Measurements from ENCODE around the gene RMND5A.
"Not testable (repeated sequence)": the region's sequence is repeated elsewhere in the genome, so short reads cannot be mapped to it uniquely, and the experiment has no call there.

Gene RMND5A, protein sequence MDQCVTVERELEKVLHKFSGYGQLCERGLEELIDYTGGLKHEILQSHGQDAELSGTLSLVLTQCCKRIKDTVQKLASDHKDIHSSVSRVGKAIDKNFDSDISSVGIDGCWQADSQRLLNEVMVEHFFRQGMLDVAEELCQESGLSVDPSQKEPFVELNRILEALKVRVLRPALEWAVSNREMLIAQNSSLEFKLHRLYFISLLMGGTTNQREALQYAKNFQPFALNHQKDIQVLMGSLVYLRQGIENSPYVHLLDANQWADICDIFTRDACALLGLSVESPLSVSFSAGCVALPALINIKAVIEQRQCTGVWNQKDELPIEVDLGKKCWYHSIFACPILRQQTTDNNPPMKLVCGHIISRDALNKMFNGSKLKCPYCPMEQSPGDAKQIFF

GRCh38 chr2:86719637-86720539, at the start of gene RMND5A:
Gene RMND5A (plus strand): TSS chr2:86720291. CDS start chr2:86720668, 377 bp downstream.
- DNase-seq (ENCODE audit: low read depth), result peak; percentile 53

DNA sequence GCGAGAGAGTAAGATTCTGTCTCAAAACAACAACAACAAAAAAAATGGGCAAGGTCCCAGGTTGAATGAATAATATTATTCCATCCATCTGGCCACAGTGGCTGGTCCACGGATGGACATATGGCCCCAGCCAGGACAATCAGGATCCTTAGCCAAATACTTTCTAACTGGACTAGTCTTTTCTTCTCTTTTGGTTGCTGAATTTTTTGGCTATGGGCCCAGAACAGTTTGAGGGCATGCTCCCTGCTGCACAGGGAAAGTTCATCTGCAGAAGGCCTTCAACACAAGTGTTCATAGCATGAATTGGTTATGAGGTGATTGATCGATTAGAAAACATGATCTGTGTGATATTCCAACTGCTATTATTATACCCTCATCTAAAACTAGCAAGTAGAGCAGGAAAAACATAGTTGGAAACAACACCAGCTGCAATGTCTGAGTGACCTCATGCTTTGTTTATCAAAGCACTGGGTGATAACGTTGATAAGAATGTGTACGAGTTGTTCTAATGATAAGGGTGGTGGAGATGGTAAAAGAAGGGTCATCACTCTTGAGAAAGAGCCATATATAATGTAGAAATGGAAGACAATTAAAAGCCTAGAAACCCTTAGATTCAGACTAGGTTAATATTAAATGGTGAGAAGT, 48.6 kb upstream of the RMND5A start:
- DNase-seq (ENCODE audit: low read depth), result peak; percentile 3

- no peak for DNase-seq (ENCODE audit: low read depth)
These were observed 48.0 kb upstream of the RMND5A start for GRCh38 chr2:86672027-86672545.

DNA sequence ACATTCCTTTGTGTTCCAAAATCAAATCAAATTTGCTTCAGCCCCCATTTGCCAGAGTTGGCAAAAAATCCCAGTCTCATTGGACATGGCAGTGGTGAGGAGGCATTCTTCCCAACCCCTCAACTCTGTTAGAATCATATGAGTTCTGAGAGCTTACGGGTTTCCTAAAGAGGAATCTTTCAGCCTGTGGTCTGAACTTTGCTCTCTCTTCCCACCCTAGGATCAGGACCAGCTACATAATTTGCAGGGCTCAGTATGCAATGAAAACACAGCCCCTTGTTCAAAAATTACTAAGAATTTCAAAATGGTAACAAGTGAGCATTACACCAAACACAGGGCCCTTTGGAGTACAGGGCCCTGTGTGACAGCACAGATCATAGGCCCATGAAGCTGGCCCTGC, 47.1 kb upstream of the RMND5A start:
- no peak for DNase-seq (ENCODE audit: low read depth)

- no peak for DNase-seq (ENCODE audit: low read depth)
These were observed 46.0 kb upstream of the RMND5A start for GRCh38 chr2:86673986-86674670.

- no peak for DNase-seq (ENCODE audit: low read depth)
These were observed 45.0 kb upstream of the RMND5A start for GRCh38 chr2:86675104-86675503.

- no peak for DNase-seq (ENCODE audit: low read depth)
These were observed 44.5 kb upstream of the RMND5A start for GRCh38 chr2:86675511-86676015.

- no peak for DNase-seq (ENCODE audit: low read depth)
These were observed 42.3 kb upstream of the RMND5A start for GRCh38 chr2:86677816-86678215.

DNA sequence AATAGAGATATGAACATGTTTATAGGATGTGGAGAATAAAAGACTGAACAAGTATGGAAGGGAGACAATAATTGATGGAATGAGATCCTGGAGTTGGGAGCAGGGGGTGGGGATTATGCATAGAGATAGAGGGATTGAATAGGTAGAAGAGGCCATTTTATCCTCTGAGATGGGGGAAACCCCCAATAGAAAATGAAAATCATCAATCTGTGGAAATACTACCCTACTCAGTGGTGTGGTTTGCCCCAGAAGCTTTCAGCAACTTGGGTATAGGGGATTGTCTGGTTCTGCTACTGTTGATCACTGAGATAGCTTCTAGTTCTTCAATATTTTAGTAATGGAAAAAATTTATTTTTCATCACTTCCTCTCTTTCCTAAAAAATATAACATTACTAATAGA, 41.1 kb upstream of the RMND5A start:
- no peak for DNase-seq (ENCODE audit: low read depth)

DNA sequence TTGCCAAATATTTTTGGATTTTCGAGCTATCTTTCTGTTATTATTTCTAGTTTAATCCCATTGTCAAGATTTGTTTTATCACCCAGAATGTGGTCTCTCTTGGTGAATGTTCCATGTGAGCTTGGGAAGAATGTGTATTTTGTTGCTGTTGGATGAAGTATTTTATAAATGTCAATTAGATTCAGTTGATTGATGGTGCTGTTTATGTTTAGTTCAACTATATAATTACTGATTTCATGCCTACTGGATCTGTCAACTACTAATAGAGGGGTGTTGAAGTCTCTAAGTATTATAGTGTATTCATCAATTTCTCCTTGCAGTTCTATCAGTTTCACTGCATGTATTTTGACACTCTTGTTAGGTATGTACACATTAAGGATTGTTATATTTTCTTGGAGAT, 34.7 kb upstream of the RMND5A start:
- DNase-seq (ENCODE audit: low read depth), result no peak

DNA sequence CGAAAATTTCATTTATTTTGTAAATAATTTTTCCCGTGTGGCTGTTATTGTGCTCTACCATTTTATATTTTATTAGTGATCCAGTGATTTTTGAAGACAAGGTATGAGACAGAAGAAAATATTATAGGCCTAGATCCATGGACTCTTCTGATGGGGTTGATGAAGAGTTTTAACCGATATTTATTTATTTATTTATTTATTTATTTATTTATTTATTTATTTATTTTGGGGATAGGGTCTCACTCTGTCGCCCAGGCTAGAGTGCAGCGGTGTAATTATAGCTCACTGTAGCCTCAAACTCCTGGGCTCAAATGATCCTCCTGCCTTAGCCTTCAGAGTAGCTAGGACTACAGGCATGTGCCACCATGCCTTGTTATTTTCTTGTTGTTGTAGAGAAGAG, 33.6 kb upstream of the RMND5A start:
- DNase-seq (ENCODE audit: low read depth), result no peak

DNA sequence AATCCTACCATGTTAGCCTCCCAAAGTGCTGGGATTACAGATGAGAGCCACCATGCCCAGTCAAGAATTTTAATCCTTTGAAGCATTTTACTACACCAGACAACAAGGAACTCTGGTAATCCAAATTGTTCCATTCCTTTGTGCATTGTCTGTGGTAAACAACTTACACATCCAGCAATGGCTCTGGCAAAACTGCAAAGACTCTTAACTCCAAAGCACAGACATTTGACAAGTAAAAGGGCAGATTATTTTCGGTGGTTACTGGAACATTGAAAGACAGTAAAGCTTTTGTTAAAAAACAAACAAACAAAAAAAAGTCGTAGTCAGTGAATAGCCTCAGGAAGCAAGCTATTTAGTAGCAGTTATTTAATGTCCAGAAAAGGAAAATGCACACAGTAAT, 33.2 kb upstream of the RMND5A start:
- no peak for DNase-seq (ENCODE audit: low read depth)

- no peak for DNase-seq (ENCODE audit: low read depth)
These were observed 24.9 kb upstream of the RMND5A start for GRCh38 chr2:86695053-86695691.

- DNase-seq (ENCODE audit: low read depth), result no peak
These were observed 22.5 kb upstream of the RMND5A start for GRCh38 chr2:86697551-86698104.

GRCh38 chr2:86700690-86701089, 19.4 kb upstream of the RMND5A start:
- no peak for DNase-seq (ENCODE audit: low read depth)

DNA sequence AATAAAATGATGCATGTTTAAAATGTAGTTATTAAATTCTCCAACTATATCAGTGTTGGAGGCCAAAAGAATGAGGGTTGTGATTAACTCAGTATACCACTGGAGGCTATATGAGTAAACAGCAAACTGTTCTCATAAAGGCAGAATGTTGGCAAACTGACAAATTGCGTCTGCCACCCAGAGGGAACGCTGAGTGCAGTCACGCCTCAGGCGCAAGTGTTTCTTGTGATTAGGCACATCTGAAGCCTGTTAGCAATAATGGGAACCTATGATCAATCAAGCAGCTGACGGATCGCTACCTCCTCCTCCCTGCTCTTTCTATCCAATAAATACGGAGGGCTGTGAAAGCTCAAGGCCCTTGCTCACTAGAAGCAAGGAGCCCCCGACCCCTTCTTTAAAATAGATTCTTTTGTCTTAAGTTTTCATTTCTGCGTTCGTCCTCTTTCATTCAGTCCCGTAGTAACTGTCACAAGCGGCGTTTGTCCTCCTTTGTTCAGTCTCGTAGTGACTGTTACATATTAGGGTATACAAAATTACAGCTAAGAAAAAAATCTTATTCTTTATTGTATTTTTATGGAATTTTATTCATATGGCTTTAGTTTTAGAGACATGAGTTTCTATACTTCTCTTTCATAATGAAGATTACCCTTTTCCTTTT, 16.3 kb upstream of the RMND5A start:
- peak; percentile 26 for DNase-seq (ENCODE audit: low read depth)

DNA sequence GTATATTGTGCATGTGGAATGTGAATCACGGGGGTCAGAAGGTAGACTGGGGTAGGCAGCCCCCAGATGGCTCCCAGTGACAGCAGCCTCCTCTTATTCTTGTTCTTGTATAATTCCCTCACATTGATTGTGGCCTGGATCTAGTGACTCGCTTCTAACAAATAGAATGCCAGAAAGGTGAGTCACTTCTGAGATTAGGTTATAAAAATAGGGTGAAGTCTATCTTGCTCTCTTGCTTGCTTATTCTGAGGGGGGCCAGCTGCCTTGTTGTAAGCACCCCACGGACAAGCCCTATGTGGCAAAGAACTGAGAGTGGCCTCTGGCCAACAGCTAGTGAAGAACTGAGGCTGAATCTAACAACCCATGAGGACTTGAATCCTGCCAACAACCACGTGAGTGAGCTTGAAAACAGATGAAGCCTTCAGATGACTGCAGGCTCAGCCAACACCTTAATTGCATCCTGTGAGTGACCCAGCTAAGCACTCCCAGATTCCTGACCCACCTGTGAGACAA, 15.6 kb upstream of the RMND5A start:
- DNase-seq (ENCODE audit: low read depth), result peak; percentile 33

GRCh38 chr2:86706220-86706619, 13.9 kb upstream of the RMND5A start:
- no peak for DNase-seq (ENCODE audit: low read depth)

- DNase-seq (ENCODE audit: low read depth), result no peak
These were observed 13.2 kb upstream of the RMND5A start for GRCh38 chr2:86706935-86707334.

DNA sequence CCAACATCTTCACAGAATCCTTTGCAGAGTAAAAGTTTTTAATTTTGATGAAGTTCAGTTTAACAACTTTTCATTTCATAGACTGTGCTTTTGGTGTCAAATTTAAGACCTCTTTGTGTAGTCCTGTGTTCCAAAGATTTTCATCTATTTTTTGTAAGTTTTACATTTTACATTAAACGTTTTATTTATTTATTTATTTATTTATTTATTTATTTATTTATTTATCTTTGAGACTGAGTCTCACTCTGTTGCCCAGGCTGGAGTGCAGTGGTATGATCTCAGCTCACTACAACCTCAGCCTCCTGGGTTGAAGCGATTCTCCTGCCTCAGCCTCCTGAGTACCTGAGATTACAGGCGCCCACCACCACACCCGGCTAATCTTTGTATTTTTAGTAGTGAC, 12.0 kb upstream of the RMND5A start:
- DNase-seq (ENCODE audit: low read depth), result not testable (repeated sequence)
